GM21423 (cell line): ENCODE measurements around the gene GPR50.

ENCODE experiments used
- ATAC-seq: cut with Tn5 transposase; IDR thresholded peaks from one replicate; pipeline ENCODE4 v1.9.1; 2021; ENCODE audit warnings: mild to moderate bottlenecking, moderate library complexity; ENCODE audit not compliant: unreplicated experiment

GPR50 gene

GRCh38 chrX:151226941-151227340, 50.6 kb downstream of the GPR50 start:
- ATAC-seq: no peak

DNA sequence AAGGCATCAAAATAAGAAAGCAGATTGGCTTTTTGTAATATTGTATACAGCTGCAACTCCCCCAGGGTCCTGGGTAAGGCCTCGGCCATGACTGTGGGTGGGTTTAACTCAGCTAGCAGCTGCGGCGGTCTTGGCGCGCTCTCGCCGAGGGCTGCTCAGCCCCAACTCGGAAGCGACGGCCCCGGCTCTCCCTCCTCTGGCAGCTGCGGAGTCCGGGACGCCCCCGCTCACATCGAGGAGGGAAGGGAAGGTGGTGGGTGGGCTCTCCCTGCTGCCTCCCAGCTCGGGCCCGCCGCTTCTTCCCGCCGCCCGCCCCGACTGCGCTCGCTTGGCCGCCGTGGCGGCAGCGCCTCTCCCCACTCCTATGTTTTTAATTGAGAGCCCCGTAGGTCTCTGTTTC, 51.2 kb downstream of the GPR50 start:
- no peak for ATAC-seq

DNA sequence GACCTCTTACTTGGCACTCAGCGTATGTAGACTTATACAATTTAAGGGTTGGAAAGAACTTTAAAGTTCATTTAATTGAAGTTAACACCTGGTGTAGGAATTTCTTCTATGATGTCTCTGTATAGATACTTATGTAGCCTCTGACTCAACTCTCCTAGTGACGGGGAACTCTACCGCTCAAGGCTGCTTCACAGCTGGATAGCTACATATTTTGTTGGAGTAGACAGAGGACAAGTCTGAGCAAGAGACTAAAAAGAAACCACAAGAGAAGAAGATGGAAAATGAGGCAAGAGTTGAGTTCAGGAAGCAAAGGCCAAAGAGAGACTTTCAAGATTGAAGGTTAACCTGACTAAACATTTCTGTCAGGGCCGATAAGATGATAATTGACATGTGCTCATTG, 52.6 kb downstream of the GPR50 start:
- ATAC-seq: no peak
